Measurements from ENCODE around the gene GJA1. TPM values are rescaled to one million over a fixed set of nuclear protein-coding genes. Genes with fewer than 3 reads are reported as not detected.

The GJA1 gene
- polyA plus RNA-seq, 3 donors = not detected

- 13% methylated on average over 6 of the region's 18 CpGs for WGBS (ENCODE audit: insufficient coverage)
- Histone ChIP-seq H2AFZ (ENCODE audit: insufficient read depth, low read depth, low read length, poor library complexity, severe bottlenecking) (peak overlapping the region; percentile 60), H3K4me3 (replicated peaks in 1 of 3; ENCODE audit: low read depth in 2 of 3, low read length in 3 of 3) (peak overlapping the region in 1 of 3 experiments; percentile 65), H4K20me1 (ENCODE audit: insufficient read depth, low read length) (no peaks in the 10 kb centered on the region), H3K79me2 (ENCODE audit: insufficient read depth, low read length) (no peaks in the 10 kb centered on the region), H3K9me3 (replicated peaks in 1 of 2; ENCODE audit: control insufficient read depth in 1 of 2, insufficient read depth in 1 of 2, low read length in 2 of 2) (peaks cover 0 to 8% of the 10 kb centered on the region in 2 donors), H3K27me3 (ENCODE audit: control insufficient read depth in 2 of 2, insufficient read depth in 2 of 2, low read length in 2 of 2) (peaks cover 49 to 52% of the 10 kb centered on the region in 2 donors), H3K27ac (ENCODE audit: low read depth in 1 of 2, low read length in 2 of 2) (no peak overlapping the region), H3K36me3 (replicated peaks in 1 of 2; ENCODE audit: control insufficient read depth in 1 of 2, insufficient read depth in 2 of 2, low read length in 2 of 2) (no peaks in the 10 kb centered on the region), H3K4me2 (replicated peaks; ENCODE audit: extremely low read depth, low read length, poor library complexity, severe bottlenecking) (peak overlapping the region; percentile 59), H3K4me1 (ENCODE audit: control insufficient read depth in 1 of 2, insufficient read depth in 2 of 2, low read length in 2 of 2) (peaks cover 10 to 12% of the 10 kb centered on the region in 2 donors), H3K9ac (ENCODE audit: insufficient read depth, low read length, poor library complexity, severe bottlenecking) (no peak overlapping the region)
- peaks cover 0 to 7% (median 3%) of the 10 kb centered on the region in 7 donors for H3K9me3 Mint-ChIP-seq
- no peak for DNase-seq
- H3K4me3 Mint-ChIP-seq = peak overlapping the region in 1 of 2 donors; percentile 91
- intact Hi-C loops (cut with micrococcal nuclease) = no loop called here
- peaks cover 42 to 56% (median 47%) of the 10 kb centered on the region in 3 donors for H3K27me3 Mint-ChIP-seq (ENCODE audit: low read depth in 3 of 3)
- no peak overlapping the region for H3K27ac Mint-ChIP-seq
- peaks cover 0 to 3% of the 10 kb centered on the region in 2 donors for H3K36me3 Mint-ChIP-seq
- TF ChIP-seq CTCF (IDR thresholded peaks at IDR 0.05) = no peak
- peaks cover 19% of the 10 kb centered on the region for H3K4me1 Mint-ChIP-seq
Measured at GRCh38 chr6:121437851-121438651, 2.6 kb downstream of the GJA1 start.

GRCh38 chr6:121438869-121439268 lies 3.4 kb downstream of the GJA1 start:
- H3K27me3 ChIP-seq (ENCODE audit: control insufficient read depth in 2 of 2, insufficient read depth in 2 of 2, low read length in 2 of 2) = peaks cover 49 to 52% of the 10 kb centered on the region in 2 donors
- no peak overlapping the region for H3K9ac ChIP-seq (ENCODE audit: insufficient read depth, low read length, poor library complexity, severe bottlenecking)
- no peaks in the 10 kb centered on the region for H3K79me2 ChIP-seq (ENCODE audit: insufficient read depth, low read length)
- H3K27ac ChIP-seq (ENCODE audit: low read depth in 1 of 2, low read length in 2 of 2) = no peak overlapping the region
- H3K36me3 ChIP-seq (replicated peaks in 1 of 2; ENCODE audit: control insufficient read depth in 1 of 2, insufficient read depth in 2 of 2, low read length in 2 of 2) = no peaks in the 10 kb centered on the region
- intact Hi-C loops (cut with micrococcal nuclease) = no loop called here
- Mint-ChIP-seq H3K36me3 (peaks cover 0 to 3% of the 10 kb centered on the region in 2 donors), H3K4me3 (no peak overlapping the region), H3K27me3 (ENCODE audit: low read depth in 3 of 3) (peaks cover 42 to 57% (median 47%) of the 10 kb centered on the region in 3 donors), H3K4me1 (peaks cover 19% of the 10 kb centered on the region), H3K9me3 (peaks cover 0 to 7% (median 3%) of the 10 kb centered on the region in 7 donors), H3K27ac (no peak overlapping the region)
- WGBS (ENCODE audit: insufficient coverage) = no CpG with 5 or more reads among the region's 3 CpGs
- H3K9me3 ChIP-seq (replicated peaks in 1 of 2; ENCODE audit: control insufficient read depth in 1 of 2, insufficient read depth in 1 of 2, low read length in 2 of 2) = peaks cover 0 to 8% of the 10 kb centered on the region in 2 donors
- DNase-seq = no peak
- H4K20me1 ChIP-seq (ENCODE audit: insufficient read depth, low read length) = no peaks in the 10 kb centered on the region
- no peak for TF ChIP-seq CTCF (IDR thresholded peaks at IDR 0.05)
- no peak overlapping the region for H3K4me2 ChIP-seq (replicated peaks; ENCODE audit: extremely low read depth, low read length, poor library complexity, severe bottlenecking)
- no peak overlapping the region for H2AFZ ChIP-seq (ENCODE audit: insufficient read depth, low read depth, low read length, poor library complexity, severe bottlenecking)
- H3K4me3 ChIP-seq (replicated peaks in 1 of 3; ENCODE audit: low read depth in 2 of 3, low read length in 3 of 3) = no peak overlapping the region
- peaks cover 10 to 12% of the 10 kb centered on the region in 2 donors for H3K4me1 ChIP-seq (ENCODE audit: control insufficient read depth in 1 of 2, insufficient read depth in 2 of 2, low read length in 2 of 2)
